OCI-M2 (cell line): ENCODE results near the gene PAPPA.

Experiments
- DNase-seq: peaks from one replicate; lab custom pipeline; 2025; ENCODE audit not compliant: unreplicated experiment; lab: John Stamatoyannopoulos, UW

The PAPPA gene

DNA sequence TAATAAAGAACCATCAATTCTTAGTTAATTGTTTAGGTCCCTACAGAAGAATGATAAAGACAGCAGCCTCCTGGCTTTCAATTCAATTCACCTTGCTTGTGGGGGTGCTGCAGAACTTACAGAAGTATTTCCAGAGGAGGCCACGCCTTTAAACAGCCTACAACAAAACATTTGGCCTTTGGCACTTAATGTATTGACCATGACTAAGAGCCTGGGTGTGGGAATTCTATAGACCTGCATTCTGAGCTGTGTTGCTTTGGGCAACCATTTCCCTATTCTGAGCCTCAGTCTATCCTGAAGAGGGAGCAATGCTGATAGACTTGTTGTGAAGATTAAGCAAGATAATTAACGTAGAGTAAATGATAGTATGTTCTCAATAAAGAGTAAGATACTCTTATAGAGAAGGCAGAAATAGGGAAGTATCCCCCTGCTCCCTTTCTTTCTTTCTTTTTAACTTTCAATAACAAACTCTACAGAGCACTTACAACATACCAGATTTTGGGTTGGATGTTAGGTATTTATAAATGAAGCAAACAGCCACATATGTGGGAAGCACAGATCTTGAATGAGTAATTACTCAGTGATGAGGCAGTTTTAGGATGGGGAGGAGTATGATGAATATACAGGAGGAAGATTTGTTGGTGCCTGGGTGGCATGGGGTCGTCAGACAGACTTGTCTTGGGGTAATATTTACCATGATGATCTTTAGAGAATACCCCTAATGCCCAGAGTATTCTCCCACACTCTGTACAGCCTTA lies 28.4 kb downstream of the PAPPA start:
- DNase-seq = no peak

DNA sequence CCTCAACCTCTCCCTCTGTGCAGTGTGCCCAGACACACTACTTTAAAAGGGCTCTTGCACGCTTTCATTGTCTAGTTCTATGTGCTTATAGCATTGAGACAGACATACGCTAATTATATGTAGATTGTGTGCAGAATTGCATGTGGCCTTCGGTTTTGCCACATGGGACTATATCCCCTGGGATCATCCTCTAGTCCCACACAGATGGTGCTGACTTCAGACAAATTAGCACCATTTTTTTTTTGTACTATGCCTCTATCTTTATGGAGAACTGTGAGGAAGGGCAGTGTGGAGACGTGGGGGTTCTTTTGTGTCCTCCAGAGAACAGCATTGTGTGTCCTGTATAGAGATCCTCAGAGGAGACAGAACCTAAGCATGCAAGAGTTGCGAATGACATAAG lies 29.3 kb downstream of the PAPPA start:
- no peak for DNase-seq

DNA sequence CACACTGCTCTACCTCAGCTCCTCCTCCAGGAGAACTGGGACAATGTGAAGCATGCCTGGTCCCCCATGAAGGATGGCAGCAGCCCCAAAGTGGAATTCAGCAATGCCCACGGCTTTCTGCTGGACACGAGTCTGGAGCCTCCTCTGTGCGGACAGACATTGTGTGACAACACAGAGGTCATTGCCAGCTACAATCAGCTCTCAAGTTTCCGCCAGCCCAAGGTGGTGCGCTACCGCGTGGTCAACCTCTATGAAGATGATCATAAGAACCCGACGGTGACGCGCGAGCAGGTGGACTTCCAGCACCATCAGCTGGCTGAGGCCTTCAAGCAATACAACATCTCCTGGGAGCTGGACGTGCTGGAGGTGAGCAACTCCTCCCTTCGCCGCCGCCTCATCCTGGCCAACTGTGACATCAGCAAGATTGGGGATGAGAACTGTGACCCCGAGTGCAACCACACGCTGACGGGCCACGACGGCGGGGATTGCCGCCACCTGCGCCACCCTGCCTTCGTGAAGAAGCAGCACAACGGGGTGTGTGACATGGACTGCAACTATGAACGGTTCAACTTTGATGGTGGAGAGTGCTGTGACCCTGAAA lies 34.1 kb downstream of the PAPPA start:
- DNase-seq = no peak

DNA sequence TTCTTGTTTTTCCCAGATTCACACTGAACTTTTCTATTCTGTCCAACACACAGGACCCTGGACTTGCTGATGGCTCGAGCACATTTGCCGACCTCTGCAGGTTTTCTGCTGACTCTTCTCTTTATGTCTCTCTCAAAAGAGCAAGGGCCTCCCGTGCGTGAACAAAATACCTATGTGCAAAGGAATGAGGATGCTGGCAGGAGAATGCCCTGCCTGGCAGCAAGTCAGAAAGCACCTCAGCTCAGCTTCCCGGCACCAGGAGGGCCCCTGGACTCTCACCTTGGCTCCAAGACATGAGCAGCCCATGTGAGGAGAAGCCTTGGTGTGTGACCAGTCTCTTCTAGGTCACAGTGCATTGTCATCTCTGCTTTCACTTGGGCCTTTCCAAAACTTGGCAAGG lies 36.1 kb downstream of the PAPPA start:
- no peak for DNase-seq

DNA sequence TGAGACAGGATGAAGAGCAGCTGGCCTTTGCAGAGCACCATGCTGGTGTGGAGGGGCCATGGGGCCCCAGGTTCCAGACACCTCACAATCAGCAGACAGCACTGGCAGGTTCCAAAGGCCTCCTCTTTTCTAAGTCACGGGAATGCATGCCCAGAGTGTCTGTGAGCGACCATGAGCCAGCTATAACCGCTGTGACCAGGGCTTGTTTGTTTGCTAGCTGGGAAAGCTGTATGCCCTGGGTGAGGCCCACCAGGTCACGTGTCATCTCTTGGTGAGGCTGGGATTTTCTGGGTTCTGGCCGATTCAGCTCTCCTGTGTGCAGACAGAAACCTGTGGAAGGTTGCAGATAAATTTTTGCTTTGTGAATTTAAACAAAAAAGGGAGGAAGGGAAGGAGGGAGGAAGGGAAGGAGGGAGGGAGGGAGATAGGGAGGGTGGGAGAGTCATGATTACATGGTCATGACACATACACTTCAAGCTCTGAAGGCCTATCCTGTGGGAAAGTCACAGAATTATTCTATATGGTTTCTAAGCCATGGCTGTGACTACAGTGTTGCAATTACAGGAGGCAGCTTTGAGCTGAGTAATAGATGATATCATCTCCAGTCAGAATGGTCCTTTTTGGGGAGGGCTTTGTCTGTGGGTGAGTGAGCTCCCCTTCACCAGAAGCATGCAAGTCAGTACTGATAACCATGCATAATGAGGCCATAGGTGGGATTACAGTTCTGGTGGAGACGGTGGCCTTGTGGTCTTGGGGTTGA lies 37.2 kb downstream of the PAPPA start:
- DNase-seq = no peak

DNA sequence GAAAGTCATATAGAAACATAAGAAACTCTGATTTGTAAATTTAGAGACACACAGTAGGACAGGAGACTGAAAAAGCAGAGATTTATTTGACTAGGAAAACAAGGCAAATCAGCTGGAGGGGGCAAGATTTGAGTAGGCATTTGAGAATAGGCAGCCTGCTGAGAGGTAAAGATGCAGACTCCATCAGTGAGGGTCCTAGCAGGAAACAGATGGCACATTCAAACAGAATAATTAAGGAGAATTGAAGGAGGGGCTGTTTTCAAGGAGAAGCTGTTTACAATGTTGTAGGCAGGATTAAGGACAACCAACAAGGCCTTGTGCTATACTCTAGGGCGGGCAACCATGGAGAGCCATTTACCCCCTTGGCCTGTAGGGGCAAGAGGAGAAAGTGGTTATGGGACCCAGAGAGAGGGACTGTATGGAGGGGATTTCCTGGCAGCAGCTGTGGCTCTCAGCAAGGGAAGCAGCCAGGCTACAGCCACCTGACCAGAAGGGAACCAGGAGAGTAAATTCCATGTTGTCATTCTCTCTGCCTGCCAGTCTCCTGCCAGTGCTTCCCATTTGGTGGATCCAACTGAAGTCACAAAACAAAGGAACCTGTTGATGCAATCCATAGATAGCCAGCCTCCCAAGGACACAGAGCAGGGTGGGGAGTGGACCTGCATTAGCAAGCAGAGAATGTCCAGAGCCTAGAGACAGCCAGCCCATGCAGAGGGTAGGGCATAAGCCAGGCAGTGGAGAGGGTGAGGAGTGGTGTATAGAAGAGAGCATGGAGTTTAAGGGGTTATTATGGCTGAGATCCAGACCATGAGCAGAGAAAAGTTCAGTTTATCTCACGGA lies 38.2 kb downstream of the PAPPA start:
- no peak for DNase-seq

DNA sequence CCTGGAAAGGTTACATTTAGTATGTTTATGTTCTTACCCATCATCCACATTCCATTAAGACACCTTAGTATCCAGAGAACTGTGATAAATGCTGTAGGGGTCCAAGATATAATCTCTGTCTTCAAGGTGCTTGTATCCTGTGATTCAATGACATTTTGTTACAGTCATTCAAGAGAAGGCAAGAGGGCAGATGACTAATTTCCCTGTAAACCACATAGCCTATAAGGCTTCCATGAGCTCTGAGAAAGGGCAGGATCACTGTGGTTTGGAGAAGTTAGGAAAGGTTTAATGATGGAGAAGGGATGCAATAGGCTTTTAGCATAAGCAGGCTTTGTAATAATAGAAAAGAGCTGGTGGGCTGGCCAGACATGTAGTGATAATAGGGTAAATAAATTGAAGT lies 40.0 kb downstream of the PAPPA start:
- DNase-seq = no peak

DNA sequence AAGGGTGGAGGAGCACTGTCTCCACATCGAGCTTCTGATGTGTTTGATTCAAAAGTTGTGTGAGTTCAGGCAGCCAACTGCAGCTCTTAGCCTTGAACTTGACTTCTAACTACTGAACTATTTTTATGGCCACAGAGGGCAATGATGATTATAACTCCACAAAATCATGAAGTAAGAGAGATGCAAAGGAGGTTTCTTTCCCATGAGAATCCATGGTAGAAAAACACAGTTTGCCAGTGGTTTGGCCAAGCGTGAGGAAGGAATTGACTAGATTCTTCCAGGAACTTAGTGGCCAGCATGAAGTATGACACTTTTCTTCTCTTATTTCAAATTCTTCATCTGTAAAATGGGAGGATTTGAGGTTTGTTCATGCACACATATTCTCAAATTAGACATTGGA lies 43.2 kb downstream of the PAPPA start:
- no peak for DNase-seq

DNA sequence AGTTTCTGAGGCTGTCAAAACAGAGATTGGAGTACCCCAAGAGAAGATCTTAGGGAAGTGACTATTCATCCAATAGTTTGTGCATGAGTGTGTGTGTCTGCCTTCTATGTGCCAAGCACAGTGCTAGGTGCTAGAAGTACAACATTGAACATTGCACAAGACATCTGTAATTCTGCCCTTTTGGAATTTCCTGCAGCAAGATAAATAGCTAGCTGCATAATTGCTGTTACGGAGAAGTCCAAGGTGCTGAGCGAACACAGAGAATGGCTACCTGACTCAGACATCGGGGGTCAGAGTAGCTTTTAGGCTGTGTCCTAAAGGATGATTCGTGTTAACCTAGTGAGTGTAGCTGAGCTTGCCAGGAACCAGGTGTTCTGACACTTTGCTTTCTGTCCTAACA lies 44.8 kb downstream of the PAPPA start:
- no peak for DNase-seq

DNA sequence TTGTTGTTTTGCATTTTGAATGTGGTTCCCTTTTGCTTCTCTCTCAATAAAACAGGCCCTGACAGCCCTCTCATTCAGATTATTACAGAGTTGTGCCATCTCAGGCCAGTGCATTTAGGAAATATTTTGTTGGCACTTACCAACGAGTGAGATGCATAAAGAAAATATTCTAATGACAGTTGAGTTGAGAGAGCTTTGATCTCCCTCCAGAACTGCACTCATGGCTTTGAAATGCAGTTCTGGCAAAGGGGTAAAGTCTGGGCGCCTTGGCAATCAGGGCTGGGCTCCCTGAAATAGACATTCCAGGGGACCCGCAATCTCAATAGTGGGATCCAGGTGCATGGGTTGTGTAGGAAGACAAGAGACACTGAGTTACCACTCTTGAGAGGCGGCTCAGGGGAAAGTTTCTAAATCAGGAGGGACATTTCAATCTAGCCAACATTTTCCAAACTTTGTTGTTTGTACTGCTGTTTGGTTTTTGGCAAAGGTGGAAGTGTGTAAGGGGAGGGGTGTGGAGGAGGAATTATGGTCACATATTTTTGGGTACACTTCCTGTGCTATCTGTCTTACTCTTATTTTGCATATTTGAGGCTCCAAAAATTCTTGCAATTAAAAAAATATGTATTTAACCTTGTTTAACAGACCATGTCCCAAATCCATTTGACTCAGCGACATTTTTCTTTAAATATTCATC lies 48.8 kb downstream of the PAPPA start:
- no peak for DNase-seq

DNA sequence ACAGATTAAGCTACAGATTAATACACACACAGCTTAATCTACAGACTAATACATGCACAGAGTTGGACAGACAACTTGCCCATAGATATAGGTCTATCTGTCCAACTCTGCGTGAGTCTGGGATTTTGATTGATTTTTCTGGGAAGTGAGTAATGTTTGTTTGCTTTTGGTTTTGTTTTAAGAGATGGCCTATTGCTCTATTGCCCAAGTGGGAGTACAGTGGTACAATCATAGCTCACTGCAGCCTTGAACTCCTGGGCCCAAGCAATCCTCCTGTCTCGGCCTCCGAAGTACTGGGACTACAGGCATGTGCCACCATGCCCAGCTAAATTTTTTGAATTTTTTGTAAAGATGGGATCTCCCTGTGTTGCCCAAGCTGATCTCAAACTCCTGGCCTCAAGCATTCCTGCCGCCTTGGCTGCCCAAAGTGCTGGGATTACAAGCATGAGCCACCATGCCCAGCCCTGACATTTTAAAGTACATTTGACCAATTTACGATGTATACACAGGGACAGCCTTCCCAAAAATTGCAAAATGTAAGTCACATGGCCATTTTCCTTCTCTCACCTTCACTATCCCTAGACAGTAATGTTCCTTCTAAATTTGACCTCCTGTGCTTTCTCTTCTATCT lies 50.8 kb downstream of the PAPPA start:
- no peak for DNase-seq

DNA sequence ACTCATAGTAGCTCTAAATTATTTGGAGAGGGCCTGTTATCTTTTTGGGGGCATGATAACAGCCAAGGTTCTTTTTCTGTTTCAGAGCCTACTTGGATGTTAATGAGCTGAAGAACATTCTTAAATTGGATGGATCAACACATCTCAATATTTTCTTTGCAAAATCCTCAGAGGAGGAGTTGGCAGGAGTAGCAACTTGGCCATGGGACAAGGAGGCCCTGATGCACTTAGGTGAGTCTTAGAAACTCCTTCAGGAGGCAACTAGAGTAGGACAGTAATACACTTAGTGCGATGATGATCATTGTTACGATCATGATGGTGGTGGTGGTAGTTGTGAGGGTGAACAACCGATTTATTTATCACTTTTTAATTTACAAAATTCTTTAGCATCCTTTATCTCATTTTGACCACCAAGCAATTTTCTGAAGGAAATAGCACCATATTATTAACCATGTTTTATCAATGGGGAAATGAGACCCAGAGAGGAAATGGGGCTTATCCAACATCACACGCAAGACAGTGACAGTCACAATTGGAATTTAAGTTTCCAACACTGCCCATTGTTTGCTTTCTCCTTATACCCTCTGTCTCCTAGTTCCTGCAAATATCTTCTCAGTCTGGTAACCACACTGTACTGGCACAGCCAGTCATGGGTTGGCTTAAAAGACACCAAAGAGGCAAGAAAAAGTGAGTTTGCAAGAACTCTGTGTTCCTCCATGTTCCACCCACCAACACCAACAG lies 54.0 kb downstream of the PAPPA start:
- no peak for DNase-seq

DNA sequence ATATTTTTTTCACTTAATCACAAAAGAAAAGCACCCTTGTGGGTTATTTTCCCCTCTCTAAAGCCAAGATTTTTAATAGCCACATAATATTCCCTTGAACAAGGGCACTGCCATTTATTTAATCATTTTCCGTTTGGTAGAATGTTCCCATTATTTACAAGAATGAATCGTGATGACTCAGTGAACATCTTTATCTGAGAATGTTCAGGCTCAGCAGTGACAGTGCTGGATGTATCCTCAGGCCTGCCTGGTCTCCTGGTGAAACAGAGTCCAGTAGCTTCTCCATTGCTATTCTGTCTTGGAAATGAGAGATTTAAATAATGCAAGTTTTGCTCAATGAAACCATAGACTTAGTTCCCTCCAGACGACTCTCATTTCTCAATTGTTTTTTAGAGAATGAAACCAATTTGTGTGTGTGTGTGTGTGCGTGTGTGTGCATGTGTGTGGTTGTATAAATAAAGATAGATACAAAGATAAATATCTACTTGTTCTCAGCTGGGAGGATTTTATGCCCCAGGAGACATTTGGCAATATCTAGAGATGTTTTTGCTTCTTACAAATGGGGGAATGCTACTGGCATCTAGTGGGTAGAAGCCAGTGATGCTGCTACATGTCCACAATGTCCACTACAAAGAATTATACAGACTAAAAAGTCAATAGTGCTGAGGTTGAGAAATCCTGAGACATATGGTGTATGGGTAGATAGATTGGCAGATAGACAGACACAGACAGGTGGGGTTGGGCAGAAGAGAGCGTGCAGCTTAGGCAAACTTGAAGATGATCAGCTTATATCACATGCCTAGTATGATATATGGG lies 55.0 kb downstream of the PAPPA start:
- DNase-seq = no peak

DNA sequence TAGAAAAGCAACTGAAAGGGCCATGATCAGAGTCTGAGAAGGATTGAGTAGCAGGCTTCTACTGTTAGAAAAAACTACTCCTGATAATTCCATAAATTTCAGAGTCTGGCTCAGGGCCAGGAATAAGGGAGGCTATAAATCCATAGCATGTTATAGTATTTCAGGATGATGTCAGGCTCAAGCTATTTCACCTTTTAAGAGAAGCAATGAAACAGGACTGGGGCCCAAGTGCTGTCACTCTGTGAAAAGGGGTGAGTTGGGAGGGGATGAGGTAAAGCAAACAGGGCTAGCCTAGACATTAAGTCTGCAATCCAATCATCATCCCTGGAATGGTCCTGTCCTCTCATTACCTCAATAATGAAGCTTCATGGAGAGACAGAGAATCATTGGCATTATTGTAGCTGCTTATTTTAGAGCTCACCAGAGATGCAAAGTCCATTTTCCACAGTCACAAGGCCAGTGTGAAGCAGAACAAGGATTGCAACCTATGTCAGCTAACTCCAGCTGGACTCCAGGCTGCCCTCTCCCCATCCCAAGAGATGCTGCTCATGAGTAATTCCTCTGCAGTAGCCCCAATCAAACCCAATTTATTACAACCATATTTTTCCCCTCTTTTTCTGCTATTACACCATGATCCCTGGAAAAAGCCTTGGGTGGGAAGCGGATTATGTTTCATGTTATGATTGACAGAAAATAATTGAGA lies 56.0 kb downstream of the PAPPA start:
- no peak for DNase-seq

DNA sequence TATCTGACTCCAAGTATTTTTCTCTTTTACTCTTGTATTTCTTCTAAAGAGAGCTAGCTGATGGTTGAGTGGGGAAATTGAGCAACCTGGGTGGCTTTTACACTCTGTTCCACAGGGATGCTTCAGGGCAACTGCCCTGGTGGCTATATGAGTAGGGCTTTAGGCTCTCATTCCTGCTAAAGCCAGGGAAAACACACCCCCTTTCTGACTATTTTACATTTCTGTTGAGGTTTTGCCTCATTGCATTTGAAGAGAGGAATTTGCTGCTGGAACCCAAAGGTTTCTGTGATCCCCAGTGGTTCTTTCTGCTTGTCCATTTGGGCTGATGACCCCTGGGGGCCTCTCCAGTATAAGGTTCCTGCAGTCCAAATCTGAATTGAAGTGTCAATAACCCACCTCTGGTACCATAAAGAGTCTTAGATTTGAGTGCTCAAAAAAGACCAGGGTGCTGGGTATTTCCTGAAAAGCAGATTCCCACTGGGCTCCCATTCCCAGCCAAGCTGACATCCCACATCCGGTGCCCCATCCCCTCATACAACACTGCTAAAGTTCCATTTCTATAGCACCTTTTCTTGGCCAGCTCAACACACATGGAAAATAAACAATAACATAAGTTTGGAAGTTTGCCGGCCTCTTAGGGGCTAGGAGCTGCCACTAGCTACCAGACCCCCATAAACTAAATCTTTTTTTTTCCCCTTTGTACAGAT lies 59.5 kb downstream of the PAPPA start:
- no peak for DNase-seq

DNA sequence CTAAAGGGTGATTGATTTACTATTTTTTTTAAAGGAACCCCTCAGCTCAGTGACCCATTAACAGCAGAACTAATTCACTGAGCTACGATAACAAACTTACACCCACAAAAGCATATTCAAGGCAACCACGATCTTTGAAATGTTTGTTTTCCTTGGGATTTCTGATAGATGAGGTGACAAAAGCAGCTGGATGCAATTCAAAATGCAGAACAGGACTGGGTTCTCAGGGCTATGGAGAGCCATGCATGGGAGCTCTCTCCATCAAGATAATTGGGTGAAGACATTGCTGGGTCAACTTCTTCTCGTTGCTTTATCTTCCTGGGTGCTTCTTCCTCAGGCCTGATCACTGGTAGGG lies 60.1 kb downstream of the PAPPA start:
- DNase-seq = no peak

DNA sequence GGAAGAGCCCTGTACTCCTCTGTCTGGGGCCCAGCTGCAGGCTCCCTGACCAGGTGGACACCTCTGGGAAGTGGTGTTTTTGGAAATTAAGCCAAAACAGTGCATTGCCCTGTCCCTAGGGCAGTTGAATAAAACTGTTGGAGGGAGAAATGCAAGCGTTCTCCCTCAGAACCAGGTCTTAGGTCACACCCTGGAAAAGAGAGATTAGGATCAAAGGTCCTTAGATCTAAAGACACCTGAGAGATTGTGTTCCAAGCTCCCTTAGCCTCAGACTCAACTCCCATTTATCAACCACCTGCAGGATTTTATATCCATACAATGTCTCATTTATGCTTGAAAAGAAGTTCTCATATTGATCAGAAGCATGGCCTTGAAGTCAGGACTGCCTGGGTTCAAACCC lies 64.8 kb downstream of the PAPPA start:
- DNase-seq = no peak

DNA sequence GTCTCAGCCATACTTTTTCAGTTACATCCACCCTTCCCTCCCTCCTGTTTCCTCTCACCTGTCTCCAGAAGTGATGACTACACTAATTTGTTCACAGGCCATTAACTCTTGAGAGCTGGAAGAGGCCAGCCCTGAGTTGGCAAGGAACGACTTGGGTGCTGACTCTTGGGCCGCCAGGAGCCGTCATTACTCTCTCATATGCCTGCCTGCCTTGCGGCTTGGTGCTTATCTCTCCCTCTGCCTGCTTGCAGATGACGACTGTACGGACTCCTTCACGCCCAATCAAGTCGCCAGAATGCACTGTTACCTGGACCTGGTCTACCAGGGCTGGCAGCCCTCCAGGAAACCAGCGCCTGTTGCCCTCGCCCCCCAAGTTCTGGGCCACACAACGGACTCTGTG lies 66.1 kb downstream of the PAPPA start:
- no peak for DNase-seq
